ENCODE results near the gene FGB.

- TF ChIP-seq POLR2A (IDR thresholded peaks at IDR 0.05) (no peak), EP300 (IDR thresholded peaks at IDR 0.05) (no peak)
- TF ChIP-seq, protein P1, sequence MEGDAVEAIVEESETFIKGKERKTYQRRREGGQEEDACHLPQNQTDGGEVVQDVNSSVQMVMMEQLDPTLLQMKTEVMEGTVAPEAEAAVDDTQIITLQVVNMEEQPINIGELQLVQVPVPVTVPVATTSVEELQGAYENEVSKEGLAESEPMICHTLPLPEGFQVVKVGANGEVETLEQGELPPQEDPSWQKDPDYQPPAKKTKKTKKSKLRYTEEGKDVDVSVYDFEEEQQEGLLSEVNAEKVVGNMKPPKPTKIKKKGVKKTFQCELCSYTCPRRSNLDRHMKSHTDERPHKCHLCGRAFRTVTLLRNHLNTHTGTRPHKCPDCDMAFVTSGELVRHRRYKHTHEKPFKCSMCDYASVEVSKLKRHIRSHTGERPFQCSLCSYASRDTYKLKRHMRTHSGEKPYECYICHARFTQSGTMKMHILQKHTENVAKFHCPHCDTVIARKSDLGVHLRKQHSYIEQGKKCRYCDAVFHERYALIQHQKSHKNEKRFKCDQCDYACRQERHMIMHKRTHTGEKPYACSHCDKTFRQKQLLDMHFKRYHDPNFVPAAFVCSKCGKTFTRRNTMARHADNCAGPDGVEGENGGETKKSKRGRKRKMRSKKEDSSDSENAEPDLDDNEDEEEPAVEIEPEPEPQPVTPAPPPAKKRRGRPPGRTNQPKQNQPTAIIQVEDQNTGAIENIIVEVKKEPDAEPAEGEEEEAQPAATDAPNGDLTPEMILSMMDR (IDR thresholded peaks at IDR 0.05), result no peak
Measured at GRCh38 chr4:154617820-154618317, 55.1 kb downstream of the FGB start.

Measured in stomach (tissue), 4 donors.